RKO (cell line): ENCODE data around the gene SUMF1.

ENCODE experiments used
- DNase-seq: peaks from one replicate; pipeline ENCODE4 v3.0.0-alpha.2; 2016; ENCODE audit warnings: low spot score

Gene SUMF1

GRCh38 chr3:4385201-4385600 lies 81.9 kb downstream of the SUMF1 start:
- DNase-seq = no peak

- no peak for DNase-seq
Measured at GRCh38 chr3:4380013-4380412, 87.1 kb downstream of the SUMF1 start.

- peak; percentile 15 for DNase-seq
Measured at GRCh38 chr3:4376499-4376898, 90.6 kb downstream of the SUMF1 start.

GRCh38 chr3:4375911-4376310 lies 91.2 kb downstream of the SUMF1 start:
- no peak for DNase-seq

- no peak for DNase-seq
Measured at GRCh38 chr3:4373669-4374068, 93.4 kb downstream of the SUMF1 start.

GRCh38 chr3:4362523-4362922 lies 104.5 kb downstream of the SUMF1 start:
- no peak for DNase-seq

GRCh38 chr3:4360817-4361216 lies 106.3 kb downstream of the SUMF1 start:
- no peak for DNase-seq

GRCh38 chr3:4359805-4360502 lies 107.1 kb downstream of the SUMF1 start:
- DNase-seq = no peak

- no peak for DNase-seq
Measured at GRCh38 chr3:4358273-4358672, 108.8 kb downstream of the SUMF1 start.

GRCh38 chr3:4356546-4357410 lies 110.3 kb downstream of the SUMF1 start:
- no peak for DNase-seq

GRCh38 chr3:4356220-4356540 lies 110.9 kb downstream of the SUMF1 start:
- no peak for DNase-seq

GRCh38 chr3:4355401-4356219 lies 111.5 kb downstream of the SUMF1 start:
- no peak for DNase-seq

- DNase-seq = no peak
Measured at GRCh38 chr3:4351872-4352271, 115.2 kb downstream of the SUMF1 start.

GRCh38 chr3:4351164-4351855 lies 115.8 kb downstream of the SUMF1 start:
- peak; percentile 8 for DNase-seq

- DNase-seq = peak; percentile 73
Measured at GRCh38 chr3:4350789-4351163, 116.3 kb downstream of the SUMF1 start.

GRCh38 chr3:4343258-4343657 lies 123.8 kb downstream of the SUMF1 start:
- DNase-seq = peak; percentile 22

- no peak for DNase-seq
Measured at GRCh38 chr3:4341336-4341675, 125.8 kb downstream of the SUMF1 start.

GRCh38 chr3:4340411-4341335 lies 126.4 kb downstream of the SUMF1 start:
- DNase-seq = no peak

GRCh38 chr3:4340077-4340410 lies 127.0 kb downstream of the SUMF1 start:
- DNase-seq = no peak

GRCh38 chr3:4338751-4339150 lies 128.3 kb downstream of the SUMF1 start:
- DNase-seq = no peak

- DNase-seq = no peak
Measured at GRCh38 chr3:4336850-4337546, 130.1 kb downstream of the SUMF1 start.
